GDM1 (cell line): ENCODE measurements around the gene PAK1IP1.
"Not testable (repeated sequence)": the region's sequence is repeated elsewhere in the genome, so short reads cannot be mapped to it uniquely, and the experiment has no call there.

ENCODE experiments used
- DNase-seq: peaks from one replicate; lab custom pipeline; 2025; lab: John Stamatoyannopoulos, UW

The PAK1IP1 gene

GRCh38 chr6:10692965-10693538 is 1.7 kb upstream of the PAK1IP1 start:
- DNase-seq: no peak

DNA sequence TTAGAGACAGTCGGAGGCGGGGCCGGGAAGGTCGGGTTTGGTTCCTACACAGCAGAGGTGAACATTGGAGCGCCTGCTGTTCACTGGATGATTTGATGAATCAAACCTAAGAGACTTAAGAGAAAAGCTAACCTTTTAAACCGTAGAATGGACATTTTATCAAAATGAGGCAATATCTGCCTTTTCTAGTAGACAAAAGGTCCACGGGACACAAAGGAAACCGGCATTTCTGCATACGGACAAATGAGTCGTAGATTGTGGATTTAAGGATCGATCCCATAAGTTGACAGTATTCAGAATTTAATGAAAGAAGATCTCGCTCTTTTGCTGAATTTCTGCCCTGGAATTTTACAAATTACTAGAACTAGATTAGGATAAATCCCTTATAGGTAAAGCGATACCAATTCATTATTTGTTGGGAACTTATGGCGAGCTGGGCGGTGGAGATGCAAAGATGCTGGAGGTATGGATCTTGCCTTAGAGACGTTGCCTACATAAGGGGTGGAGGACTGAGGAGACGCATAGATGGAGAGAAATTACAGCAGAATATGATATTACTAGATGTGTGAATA is 400 bp downstream of the PAK1IP1 start:
- DNase-seq: no peak

GRCh38 chr6:10696655-10697054 is 1.9 kb downstream of the PAK1IP1 start:
- DNase-seq: no peak

DNA sequence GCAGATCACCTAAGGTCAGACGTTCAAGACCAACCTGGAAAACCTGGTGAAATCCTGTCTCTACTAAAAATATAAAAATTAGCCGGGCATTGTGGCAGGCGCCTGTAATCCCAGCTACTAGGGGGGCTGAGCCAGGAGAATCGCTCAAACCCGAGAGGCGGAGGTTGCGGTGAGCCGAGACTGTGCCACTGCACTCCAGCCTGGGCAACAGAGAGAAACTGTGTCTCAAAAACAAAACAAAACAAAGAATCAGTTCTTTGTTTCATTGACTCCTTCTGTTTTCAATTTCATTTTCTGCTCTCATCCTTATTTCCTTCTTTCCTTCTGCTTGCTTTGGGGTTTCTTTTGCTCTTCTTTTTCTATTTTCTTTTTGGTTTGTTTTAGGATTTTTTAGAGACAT is 19.2 kb downstream of the PAK1IP1 start:
- DNase-seq: no peak

DNA sequence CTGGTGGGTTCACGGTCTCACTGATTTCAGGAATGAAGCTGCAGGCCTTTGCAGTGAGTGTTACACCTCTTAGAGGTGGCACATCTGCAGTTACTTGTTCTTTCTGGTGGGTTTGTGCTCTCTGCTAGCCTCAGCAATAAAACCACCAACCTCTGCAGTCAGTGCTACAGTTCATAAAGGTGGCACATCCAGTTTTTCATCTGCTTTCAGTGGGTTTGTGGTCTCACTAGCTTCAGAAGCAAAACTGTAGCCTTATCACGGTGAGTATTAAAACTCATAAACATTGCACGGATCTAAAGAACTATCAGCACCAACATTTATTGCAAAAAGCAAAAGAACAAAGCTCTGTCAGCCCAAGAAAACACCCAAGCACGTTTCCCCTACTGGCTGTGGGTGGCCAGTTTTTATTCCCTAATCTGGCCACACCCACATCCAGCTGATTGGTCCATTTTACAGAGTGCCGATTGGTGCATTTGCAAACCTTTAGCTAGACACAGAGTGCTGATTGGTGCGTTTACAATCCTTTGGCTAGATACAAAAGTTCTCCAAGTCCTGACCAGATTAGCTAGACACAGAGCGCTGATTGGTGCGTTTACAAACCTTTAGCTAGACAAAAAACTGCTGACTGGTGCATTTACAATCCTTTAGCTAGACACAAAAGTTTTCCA is 24.7 kb downstream of the PAK1IP1 start:
- DNase-seq: no peak

DNA sequence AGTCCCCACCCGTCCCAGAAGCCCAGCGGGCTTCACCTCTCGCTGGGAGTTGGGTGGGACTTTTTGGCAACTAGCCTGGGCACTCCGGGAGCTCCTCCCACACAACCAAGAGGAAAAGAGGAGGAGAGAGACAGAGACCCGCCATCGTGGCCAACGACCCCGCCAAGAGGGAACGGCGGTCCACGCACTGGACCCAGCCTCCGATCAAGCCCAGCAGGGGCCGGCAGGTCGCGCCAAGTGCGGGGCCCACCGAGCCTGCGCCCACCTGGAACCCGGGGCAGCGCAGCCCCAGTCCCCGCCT is 25.1 kb downstream of the PAK1IP1 start:
- DNase-seq: no peak

DNA sequence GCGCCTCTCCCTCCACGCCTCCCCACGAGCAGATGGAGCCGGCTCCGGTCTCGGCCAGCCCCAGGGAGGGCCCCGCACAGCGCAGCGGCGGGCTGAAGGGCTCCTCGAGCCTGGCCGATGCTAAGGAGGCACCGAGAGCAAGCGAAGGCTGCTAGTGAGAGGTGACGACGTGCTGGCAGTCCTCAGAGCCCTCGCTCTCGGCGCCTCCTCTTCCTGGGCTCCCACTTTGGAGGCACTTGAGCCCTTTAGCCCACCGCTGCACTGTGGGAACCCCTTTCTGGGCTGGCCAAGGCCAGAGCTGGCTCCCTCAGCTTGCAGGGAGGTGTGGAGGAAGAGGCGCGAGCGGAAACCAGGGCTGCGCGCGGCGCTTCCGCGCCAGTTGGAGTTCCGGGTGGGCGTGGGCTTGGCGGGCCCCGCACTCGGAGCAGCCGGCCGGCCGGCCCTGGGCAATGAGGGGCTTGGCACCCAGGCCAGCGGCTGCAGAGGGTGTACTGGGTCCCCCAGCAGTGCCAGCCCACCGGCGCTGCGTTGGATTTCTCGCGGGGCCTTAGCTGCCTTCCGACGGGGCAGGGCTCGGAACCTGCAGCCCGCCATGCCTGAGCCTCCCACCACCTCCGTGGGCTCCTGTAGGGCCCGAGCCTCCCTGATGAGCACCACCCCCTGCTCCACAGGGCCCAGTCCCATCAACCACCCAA is 25.6 kb downstream of the PAK1IP1 start:
- DNase-seq: no peak

DNA sequence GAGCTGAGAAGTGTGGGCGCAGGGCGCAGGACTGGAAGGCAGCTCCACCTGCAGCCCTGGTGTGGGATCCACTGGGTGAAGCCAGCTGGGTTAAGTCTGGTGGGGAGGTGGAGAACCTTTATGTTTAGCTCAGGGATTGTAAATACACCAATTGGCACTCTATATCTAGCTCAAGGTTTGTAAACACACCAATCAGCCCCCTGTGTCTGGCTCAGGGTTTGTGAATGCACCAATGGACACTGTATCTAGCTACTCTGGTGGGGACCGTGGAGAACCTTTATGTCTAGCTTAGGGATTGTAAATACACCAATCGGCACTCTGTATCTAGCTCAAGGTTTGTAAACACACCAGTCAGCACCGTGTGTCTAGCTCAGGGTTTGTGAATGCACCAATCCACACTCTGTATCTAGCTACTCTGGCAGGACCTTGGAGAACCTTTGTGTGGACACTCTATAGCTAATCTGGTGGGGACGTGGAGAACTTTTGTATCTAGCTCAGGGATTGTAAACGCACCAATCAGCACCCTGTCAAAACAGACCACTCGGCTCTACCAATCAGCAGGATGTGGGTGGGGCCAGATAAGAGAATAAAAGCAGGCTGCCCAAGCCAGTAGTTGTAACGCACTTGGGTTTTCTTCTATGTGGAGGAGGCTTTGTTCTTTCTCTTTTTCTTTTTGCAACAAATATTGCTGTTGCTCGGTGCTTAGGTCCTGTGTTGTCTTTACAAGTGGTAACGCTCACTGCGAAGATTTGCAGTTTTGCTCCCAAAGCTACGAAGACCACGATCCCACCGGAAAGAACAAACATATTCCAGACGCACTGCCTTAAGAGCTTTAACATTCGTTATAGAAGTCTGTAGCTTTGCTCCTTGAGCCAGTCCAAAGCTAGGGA is 26.4 kb downstream of the PAK1IP1 start:
- not testable (repeated sequence) for DNase-seq

DNA sequence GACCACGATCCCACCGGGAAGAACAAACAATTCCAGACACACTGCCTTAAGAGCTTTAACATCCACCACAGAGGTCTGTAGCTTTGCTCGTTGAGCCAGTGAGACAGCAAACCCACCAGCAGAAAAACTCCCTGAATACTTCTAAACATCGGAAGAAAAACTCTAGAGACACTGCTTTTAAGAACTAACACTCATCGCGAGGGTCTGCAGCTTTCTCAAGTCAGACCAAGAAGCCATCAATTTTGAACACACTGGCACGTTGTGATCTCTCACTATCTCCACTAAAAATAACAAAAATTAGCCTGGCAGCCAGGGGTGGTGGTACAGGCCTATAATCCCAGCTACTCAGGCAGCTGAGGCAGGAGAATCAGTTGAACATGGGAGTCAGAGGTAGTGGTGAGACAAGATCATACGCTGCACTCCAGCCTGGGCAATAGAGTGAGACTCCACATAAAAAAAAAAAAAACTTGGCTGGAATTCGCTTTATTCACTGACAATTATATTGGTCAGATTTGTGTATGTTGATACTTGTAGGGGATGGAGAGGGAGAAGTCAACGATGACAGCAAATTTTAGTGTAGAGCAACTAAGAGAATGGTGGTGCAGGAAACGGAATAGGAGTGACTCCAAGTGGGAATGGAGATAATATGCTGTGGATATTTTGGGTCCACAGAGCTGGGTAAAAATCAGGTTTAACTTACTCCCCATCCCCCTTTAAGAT is 27.2 kb downstream of the PAK1IP1 start:
- DNase-seq: no peak

- DNase-seq: no peak
Measured at GRCh38 chr6:10722570-10722819, 27.7 kb downstream of the PAK1IP1 start.

DNA sequence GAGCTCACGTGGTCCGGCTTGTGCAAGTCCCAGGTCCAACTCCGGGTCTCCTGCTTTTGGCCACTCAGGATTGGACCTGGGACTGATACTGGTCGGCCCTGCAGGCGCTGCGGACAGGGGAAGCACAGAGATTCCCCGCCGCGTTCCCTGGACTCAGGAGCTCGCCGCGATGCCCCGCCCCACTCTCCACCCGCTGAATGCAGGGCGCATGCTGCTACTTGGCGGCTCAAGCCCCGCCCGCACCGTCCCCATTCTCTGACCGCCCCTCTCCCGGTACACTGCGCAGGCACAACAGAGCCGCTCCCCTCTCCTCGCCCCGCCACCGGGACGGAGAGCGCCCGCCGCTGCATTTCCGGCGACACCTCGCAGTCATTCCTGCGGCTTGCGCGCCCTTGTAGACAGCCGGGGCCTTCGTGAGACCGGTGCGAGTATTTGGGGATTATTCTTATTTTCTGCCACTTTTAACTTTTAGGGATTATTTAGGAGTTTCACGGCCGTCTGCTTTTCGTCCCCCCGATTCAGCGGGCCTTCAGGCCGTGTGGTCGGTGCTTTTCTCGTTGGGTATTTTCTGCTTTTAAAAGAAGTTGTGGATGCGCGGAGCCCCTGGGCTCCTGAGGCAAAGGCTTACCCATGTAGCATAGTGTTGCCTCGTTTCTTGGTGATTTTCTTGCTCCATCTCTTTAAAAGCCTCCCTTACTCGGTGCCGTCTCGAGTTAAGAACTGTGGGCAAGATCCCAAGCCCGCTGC is 28.2 kb downstream of the PAK1IP1 start, which contains the start of gene TMEM14C:
TMEM14C (plus strand) TSS at position 251 of the 747 bp plus-strand sequence. CDS start 1,544 bp downstream, outside the sequence.
- DNase-seq: peak; percentile 88

GRCh38 chr6:10723567-10723881 is 28.8 kb downstream of the PAK1IP1 start:
- DNase-seq: no peak

GRCh38 chr6:10725044-10725443 is 30.3 kb downstream of the PAK1IP1 start:
- no peak for DNase-seq

GRCh38 chr6:10725716-10726115 is 30.9 kb downstream of the PAK1IP1 start:
- DNase-seq: no peak

DNA sequence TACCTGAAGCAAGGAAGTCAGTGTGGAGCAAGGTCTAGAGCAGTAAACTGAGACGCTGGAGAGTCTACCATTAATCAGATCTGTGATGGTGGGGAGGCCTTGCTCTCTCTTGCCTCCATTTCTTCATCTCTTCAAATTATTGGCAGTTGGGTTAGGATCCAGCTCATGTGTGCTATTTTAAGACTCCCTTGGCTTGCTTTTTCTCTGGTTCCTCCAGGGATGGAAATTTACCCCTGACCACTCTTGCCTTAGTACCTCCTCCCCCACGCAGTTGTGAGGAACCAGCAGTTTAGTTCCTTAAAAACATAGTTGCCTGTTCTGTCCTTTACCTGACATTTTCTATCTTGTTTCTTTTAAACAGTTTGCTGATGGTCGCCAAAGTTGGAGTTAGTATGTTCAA is 35.5 kb downstream of the PAK1IP1 start:
- DNase-seq: peak; percentile 23

DNA sequence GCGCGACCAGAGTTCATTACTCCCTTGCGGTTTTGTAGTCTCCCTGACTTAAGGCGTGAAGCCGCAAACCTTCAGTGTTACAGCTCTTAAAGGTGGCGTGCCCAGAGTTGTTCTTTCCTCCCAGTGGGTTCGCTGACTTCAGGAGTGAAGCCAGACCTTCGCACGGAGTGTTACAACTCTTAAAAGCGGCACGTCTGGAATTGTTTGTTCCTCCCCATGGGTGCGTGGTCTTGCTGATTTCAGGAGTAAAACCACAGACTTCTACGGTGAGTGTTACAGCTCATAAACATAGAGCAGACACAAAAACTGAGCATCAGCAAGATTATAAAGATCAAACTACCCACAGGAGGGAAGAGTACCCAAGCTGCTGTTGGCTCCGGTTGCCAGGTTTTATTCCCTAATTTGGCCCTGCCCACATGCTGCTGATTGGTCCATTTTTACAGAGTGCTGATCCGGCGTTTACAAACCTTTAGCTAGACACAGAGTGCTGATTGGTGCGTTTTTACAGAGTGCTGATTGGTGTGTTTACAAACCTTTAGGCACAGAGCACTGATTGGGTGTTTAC is 38.5 kb downstream of the PAK1IP1 start:
- no peak for DNase-seq

DNA sequence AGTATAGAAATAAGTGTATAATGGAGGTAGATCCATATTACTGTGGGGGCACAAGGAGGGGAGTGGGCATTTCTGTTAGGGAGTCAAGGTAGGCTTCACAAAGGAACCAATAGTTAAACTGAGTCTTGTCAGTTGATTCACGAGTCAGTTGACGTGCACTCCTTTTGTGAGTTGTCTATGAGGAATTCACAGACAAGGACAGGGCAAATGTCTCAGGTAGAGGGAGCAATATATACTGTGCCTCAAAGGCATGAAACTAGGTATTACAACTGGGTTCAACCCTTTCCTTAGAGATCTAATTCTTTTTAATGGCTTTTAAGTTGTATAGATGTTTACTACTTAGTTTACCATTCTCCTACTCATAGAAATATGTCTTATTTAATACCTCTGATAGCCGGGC is 39.1 kb downstream of the PAK1IP1 start:
- no peak for DNase-seq

GRCh38 chr6:10736731-10737130 is 42.0 kb downstream of the PAK1IP1 start:
- DNase-seq: no peak

DNA sequence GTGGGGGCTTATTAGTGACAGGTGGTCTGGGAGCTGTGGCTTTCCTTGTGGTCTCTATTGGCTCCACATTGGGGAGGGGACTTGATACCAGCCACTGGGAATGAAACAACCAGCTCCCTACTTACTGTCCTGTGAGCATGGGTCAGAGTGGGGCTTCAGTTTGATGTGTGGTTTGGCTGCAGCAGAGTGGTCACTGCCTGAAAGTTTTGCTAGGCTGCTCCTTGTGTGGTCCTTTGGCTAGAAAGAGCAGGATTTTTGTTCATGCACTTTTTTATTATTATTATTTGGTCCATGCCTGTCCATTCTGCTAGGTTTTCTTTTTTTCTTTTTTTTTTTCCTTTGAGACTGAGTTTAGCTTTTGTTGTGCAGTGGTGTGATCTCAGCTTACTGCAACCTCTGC is 45.3 kb downstream of the PAK1IP1 start:
- no peak for DNase-seq

DNA sequence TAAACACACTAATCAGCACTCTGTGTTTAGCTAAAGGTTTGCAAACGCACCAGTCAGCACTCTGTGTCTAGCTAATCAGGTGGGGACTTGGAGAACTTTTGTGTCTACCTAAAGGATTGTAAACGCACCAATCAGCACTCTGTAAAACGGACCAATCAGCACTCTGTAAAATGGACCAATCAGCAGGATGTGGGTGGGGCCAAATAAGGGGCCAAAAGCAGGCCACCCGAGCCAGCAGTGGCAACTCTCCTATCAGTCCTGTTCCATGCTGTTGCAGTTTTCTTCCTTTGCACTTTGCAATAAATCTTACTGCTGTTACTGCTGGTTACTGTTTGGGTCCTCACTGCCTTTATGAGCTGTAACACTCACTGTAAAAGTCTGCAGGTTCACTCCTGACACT is 46.9 kb downstream of the PAK1IP1 start:
- DNase-seq: not testable (repeated sequence)

DNA sequence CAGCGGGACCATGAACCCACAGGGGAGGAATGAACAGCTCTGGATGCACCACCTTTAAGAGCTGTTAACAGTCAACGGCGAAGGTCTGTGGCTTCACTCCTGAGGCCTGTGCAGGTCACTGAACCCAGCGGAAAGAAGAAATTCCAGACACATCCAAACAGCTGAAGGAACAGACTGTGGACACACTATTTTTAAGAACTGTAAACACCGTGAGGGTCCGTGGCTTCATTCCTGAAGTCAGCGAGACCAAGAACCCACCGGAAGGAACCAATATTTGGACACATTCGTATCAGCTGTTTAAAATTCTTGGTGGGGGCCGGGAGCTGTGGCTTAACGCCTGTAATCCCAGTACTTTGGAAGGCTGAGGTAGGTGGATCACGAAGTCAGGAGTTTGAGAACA is 47.5 kb downstream of the PAK1IP1 start:
- no peak for DNase-seq
